Panc1 (cell line): ENCODE results near the gene RMDN3.

Source experiments
- SIN3A ChIP-seq: IDR thresholded peaks from 2 replicates; pipeline ENCODE4 v1.6.1; 2012; ENCODE audit warnings: low read depth, mild to moderate bottlenecking, low read length, moderate library complexity, borderline replicate concordance; ENCODE audit not compliant: insufficient read depth
- TF ChIP-seq, protein P1 (sequence below): fragments of 450-650 bp; IDR thresholded peaks from 2 replicates; pipeline ENCODE4 v1.5.1; 2017; ENCODE audit warnings: mild to moderate bottlenecking

DNA sequence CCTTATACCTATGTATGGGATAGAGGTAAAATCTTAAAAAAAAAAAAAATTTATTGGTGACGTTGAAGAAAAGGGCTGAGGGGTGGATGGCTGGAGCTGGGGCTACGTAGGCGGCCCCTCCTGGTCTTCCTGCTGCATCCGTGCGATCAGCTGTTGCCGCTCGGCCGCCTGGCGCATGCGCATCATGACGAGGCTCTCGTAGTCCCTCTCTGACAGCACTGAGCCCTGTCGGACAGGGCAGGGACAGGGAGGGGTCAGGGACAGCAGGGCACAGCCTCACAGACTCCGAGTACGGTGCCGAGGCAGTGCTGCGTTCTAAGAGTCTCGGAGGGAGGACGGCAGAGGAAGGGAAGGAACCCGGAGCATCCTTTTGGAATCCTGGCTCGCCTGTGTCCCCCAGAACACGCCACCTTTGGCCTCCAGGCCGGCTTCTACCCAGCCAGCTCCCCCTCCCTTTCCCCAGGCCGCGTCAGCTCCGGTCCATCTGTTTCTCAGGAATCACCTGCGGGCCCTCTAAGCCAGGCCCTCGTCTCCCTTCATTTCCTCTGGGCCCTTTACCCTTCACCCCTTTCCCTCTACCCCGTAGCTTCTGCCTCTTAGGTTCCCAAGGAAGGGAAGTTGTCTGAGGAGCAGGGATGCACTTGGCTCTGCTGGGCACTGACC lies 12.9 kb upstream of the RMDN3 start:
- TF ChIP-seq, protein P1, sequence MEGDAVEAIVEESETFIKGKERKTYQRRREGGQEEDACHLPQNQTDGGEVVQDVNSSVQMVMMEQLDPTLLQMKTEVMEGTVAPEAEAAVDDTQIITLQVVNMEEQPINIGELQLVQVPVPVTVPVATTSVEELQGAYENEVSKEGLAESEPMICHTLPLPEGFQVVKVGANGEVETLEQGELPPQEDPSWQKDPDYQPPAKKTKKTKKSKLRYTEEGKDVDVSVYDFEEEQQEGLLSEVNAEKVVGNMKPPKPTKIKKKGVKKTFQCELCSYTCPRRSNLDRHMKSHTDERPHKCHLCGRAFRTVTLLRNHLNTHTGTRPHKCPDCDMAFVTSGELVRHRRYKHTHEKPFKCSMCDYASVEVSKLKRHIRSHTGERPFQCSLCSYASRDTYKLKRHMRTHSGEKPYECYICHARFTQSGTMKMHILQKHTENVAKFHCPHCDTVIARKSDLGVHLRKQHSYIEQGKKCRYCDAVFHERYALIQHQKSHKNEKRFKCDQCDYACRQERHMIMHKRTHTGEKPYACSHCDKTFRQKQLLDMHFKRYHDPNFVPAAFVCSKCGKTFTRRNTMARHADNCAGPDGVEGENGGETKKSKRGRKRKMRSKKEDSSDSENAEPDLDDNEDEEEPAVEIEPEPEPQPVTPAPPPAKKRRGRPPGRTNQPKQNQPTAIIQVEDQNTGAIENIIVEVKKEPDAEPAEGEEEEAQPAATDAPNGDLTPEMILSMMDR, result no peak
- no peak for TF ChIP-seq SIN3A
